ENCODE measurements around the gene NUP93.

DNA sequence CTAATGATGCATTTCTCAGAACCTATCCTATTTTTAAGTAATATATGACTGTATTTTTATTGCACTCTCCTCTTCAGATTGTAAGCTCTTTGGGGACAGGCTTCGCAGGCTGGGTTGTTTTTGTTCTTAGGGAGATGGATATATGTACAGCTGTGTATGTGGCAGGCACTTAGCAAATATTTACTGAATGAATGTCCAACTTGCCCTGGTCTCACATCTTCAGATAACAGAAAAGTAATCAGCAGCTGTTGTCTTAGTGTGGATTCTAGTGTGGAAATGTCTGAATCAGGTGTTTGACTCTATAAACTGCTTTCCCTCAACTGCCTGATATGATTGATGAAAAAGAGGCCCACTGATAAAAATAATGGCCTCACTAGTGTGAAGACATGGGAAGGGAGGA is 88.0 kb downstream of the NUP93 start:
- TF ChIP-seq, protein P1, sequence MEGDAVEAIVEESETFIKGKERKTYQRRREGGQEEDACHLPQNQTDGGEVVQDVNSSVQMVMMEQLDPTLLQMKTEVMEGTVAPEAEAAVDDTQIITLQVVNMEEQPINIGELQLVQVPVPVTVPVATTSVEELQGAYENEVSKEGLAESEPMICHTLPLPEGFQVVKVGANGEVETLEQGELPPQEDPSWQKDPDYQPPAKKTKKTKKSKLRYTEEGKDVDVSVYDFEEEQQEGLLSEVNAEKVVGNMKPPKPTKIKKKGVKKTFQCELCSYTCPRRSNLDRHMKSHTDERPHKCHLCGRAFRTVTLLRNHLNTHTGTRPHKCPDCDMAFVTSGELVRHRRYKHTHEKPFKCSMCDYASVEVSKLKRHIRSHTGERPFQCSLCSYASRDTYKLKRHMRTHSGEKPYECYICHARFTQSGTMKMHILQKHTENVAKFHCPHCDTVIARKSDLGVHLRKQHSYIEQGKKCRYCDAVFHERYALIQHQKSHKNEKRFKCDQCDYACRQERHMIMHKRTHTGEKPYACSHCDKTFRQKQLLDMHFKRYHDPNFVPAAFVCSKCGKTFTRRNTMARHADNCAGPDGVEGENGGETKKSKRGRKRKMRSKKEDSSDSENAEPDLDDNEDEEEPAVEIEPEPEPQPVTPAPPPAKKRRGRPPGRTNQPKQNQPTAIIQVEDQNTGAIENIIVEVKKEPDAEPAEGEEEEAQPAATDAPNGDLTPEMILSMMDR (IDR thresholded peaks at IDR 0.05; ENCODE audit: low read length): no peak
- TF ChIP-seq EZH2phosphoT487 (IDR thresholded peaks at IDR 0.05; ENCODE audit: low read length) (no peak), EZH2 (optimal IDR thresholded peaks at IDR 0.05; ENCODE audit: low read depth, low read length) (no peak)

Data from MM.1S (cell line).